Lung (tissue), 12 donors: ENCODE results near the gene KLF16. TPM values are rescaled to one million over a fixed set of nuclear protein-coding genes. Genes with fewer than 3 reads are reported as not detected.

Experiments
- ATAC-seq: fragments of 200-7000 bp; cut with Tn5 transposase; one replicate; pipeline ENCODE4 v1.9.1; 2020; ENCODE audit warnings: moderate number of reproducible peaks; ENCODE audit not compliant: insufficient read depth, low FRiP score
- DNase-seq, 3 donors: peaks; one replicate each; pipeline ENCODE4 v3.0.0-alpha.2; 2013 to 2017
- H3K27ac ChIP-seq, 2 donors: one replicate each; pipeline ENCODE4 v1.5.1; 2013; ENCODE audit warnings: mild to moderate bottlenecking in 2 of 2, moderate library complexity in 2 of 2, control low read depth in 1 of 2, inconsistent platforms in 1 of 2, low read depth in 1 of 2, low read length in 1 of 2
- H3K27me3 ChIP-seq, 3 donors: one replicate each; pipeline ENCODE4 v1.5.1; 2013; ENCODE audit warnings: low read length in 2 of 3; ENCODE audit not compliant: control insufficient read depth in 3 of 3, insufficient read depth in 3 of 3
- H3K36me3 ChIP-seq, 4 donors: one replicate each; pipeline ENCODE4 v1.5.1; 2013; ENCODE audit warnings: low read length in 4 of 4, mild to moderate bottlenecking in 1 of 4, moderate library complexity in 1 of 4; ENCODE audit not compliant: control insufficient read depth in 4 of 4, insufficient read depth in 4 of 4
- H3K4me1 ChIP-seq, 5 donors: one replicate each; pipeline ENCODE4 v1.5.1; 2013; ENCODE audit warnings: low read length in 5 of 5, mild to moderate bottlenecking in 2 of 5, moderate library complexity in 1 of 5; ENCODE audit not compliant: control insufficient read depth in 5 of 5, insufficient read depth in 5 of 5
- H3K4me3 ChIP-seq: one replicate; pipeline ENCODE4 v1.5.1; 2013; ENCODE audit warnings: mild to moderate bottlenecking, control low read depth, moderate library complexity
- H3K9ac ChIP-seq, 2 donors: one replicate each; pipeline ENCODE4 v1.5.1; 2013; ENCODE audit warnings: low read length in 2 of 2, control low read depth in 1 of 2; ENCODE audit not compliant: insufficient read depth in 1 of 2
- H3K9me3 ChIP-seq, 4 donors: one replicate each; pipeline ENCODE4 v1.5.1; 2013; ENCODE audit warnings: low read length in 3 of 4, mild to moderate bottlenecking in 1 of 4, moderate library complexity in 1 of 4; ENCODE audit not compliant: control insufficient read depth in 4 of 4, insufficient read depth in 3 of 4
- CTCF ChIP-seq: IDR thresholded peaks from 2 replicates; pipeline ENCODE4 v1.5.1; 2012; ENCODE audit warnings: mild to moderate bottlenecking; ENCODE audit errors: control extremely low read depth, extremely low read depth
- WGBS, 2 donors: extraction: QIAGEN DNeasy Blood & Tissue Kit; methylation state at CpG; one replicate each; pipeline ENCODE4 v1.1.7; 2013; 5-methylcytosine and 5-hydroxymethylcytosine counted together
- polyA plus RNA-seq, 2 donors: library from polyadenylated mRNA; stranded (reverse); fragments of 200-250 nt; gene quantifications; one replicate each; pipeline ENCODE4 v1.2.1, GENCODE V29; 2013
- total RNA-seq, 2 donors: library from RNA; depleted of rRNA in 1 of 2; stranded (reverse); fragments of >200 nt in 1 of 2; gene quantifications; one replicate each; pipeline ENCODE4 v1.2.1, GENCODE V29; 2014 to 2021
- donor health status: control.
- donor health status: control.
- donor health status: Bipolar disorder and iron deficiency.
- donor health status: healthy.
- donor health status: DM: yes; HTN: yes; CAD: no.

Gene KLF16
- total and polyA plus RNA-seq, 4 donors = 3.3 to 25.6 (median 15.8) TPM

- peaks cover 0 to 6% (median 0%) of the 10 kb centered on the region in 4 donors for H3K36me3 ChIP-seq
- H3K27ac ChIP-seq = peak overlapping the region; percentile 73 to 94
- ATAC-seq (peak; percentile 78), DNase-seq (peak; percentile 89 to 94 (median 90))
- no peaks in the 10 kb centered on the region for H3K27me3 ChIP-seq
- H3K9ac ChIP-seq = peak overlapping the region in 1 of 2 donors; percentile 33
- WGBS, 2 donors = 13 to 21% methylated on average over 26 to 33 of the region's 33 CpGs
- TF ChIP-seq CTCF = no peak
- peaks cover 0 to 67% (median 48%) of the 10 kb centered on the region in 5 donors for H3K4me1 ChIP-seq
- H3K9me3 ChIP-seq = no peaks in the 10 kb centered on the region
- no peak overlapping the region for H3K4me3 ChIP-seq
Observed at GRCh38 chr19:1855040-1855827, 8.1 kb downstream of the KLF16 start.

- H3K9ac ChIP-seq = no peak overlapping the region
- H3K27ac ChIP-seq = peak overlapping the region; percentile 61 to 88
- no peak for TF ChIP-seq CTCF
- no peaks in the 10 kb centered on the region for H3K27me3 ChIP-seq
- peaks cover 0 to 6% (median 0%) of the 10 kb centered on the region in 4 donors for H3K36me3 ChIP-seq
- DNase-seq (peak in 1 of 3 donors; percentile 38), ATAC-seq (no peak)
- no peak overlapping the region for H3K4me3 ChIP-seq
- WGBS, 2 donors = 63 to 76% methylated on average over 37 of the region's 37 CpGs
- no peaks in the 10 kb centered on the region for H3K9me3 ChIP-seq
- H3K4me1 ChIP-seq = peaks cover 0 to 61% (median 43%) of the 10 kb centered on the region in 5 donors
Observed at GRCh38 chr19:1854542-1855039, 8.8 kb downstream of the KLF16 start.

- 69 to 76% methylated on average over 13 to 16 of the region's 16 CpGs for WGBS, 2 donors
- Histone ChIP-seq H3K4me1 (peaks cover 0 to 58% (median 41%) of the 10 kb centered on the region in 5 donors), H3K36me3 (peaks cover 0 to 6% (median 0%) of the 10 kb centered on the region in 4 donors), H3K9ac (no peak overlapping the region), H3K27me3 (no peaks in the 10 kb centered on the region), H3K9me3 (no peaks in the 10 kb centered on the region), H3K27ac (peak overlapping the region in 1 of 2 donors; percentile 88), H3K4me3 (no peak overlapping the region)
- no peak for TF ChIP-seq CTCF
- DNase-seq (no peak), ATAC-seq (no peak)
Observed at GRCh38 chr19:1854039-1854541, 9.3 kb downstream of the KLF16 start.
